ENCODE results near the gene GABRR3.
"Not testable (repeated sequence)": the region's sequence is repeated elsewhere in the genome, so short reads cannot be mapped to it uniquely, and the experiment has no call there.

GABRR3 gene

GRCh38 chr3:98012979-98013378 lies 22.1 kb downstream of the GABRR3 start:
- no peaks in the 10 kb centered on the region for H3K27me3 ChIP-seq (ENCODE audit: insufficient read depth, poor library complexity, severe bottlenecking)
- H3K4me3 ChIP-seq (replicated peaks; ENCODE audit: insufficient read depth, low read length) = no peak overlapping the region
- TF ChIP-seq POLR2AphosphoS5 (IDR thresholded peaks at IDR 0.05; ENCODE audit: low read depth) (no peak), REST (IDR thresholded peaks at IDR 0.05; ENCODE audit: insufficient replicate concordance, low read depth) (no peak), GABPA (IDR thresholded peaks at IDR 0.05; ENCODE audit: low read depth) (no peak), SPI1 (IDR thresholded peaks at IDR 0.05; ENCODE audit: borderline replicate concordance, low read depth) (no peak), CTCF (IDR thresholded peaks at IDR 0.05; ENCODE audit: insufficient read depth, low read length) (no peak)
- DNase-seq (ENCODE audit: low read depth in 1 of 2, low spot score in 1 of 2) = peak in 1 of 2 experiments; percentile 5
- H3K27ac ChIP-seq (replicated peaks) = no peak overlapping the region

DNA sequence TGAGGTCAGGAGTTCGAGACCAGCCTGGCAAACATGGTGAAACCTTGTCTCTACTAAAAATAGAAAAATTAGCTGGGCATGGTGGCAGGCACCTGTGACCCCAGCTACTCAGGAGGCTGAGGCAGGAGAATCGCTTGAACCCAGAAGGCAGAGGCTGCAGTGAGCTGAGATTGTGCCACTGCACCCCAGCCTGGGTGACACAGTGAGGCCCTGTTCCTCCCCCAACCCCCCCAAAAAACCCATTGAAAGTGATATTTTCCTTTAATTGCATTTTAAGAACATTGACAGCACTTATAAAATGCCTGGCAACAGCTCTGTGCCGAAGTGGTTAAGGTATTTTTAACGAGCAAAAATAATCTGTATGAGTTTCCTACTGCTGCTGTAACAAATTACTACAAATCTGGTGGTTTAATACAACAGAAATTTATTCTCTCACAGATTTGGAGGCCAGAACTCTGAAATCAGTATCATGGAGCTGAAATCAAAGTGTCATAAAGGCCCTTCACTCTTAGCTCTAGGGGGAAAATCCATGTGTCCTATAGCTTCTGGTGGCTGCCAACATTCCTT lies 24.1 kb downstream of the GABRR3 start:
- H3K27ac ChIP-seq (replicated peaks); H3K4me3 ChIP-seq (replicated peaks; ENCODE audit: insufficient read depth, low read length); DNase-seq (ENCODE audit: low read depth in 1 of 2, low spot score in 1 of 2); H3K27me3 ChIP-seq (ENCODE audit: insufficient read depth, poor library complexity, severe bottlenecking): not testable (repeated sequence)

DNA sequence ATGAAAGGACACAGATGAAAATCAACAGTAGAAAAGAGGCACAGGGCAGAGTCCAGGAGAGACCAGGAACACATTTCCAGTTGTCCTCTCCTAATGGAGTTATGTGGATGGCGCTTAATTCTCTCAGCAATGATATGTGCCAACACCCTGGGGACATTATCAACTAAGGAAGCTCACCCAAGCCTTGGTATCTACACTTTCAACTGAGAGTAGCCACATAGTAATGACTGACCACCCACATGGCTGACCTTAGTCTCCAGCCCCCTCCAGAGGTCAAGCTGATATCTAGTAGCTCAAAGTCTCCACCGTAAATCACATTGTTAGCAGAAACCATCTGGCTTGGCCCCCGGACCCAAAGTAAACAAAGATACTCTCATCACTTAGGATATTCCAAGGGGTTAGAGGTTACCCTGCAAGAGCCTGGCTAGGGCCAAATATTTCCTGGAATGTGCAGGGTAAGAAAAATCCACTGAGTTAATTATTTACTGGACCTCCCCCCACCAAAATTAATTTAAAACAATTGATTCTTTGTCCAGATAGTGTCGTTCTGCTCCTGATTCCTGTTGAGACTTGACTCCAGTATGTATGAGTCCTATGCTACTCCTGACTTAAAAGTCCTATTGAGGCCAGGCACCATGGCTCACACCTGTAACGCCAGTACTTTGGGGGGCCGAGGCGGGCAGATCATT lies 24.8 kb downstream of the GABRR3 start:
- no peak overlapping the region for H3K27ac ChIP-seq (replicated peaks)
- no peak for DNase-seq (ENCODE audit: low read depth in 1 of 2, low spot score in 1 of 2)
- H3K4me3 ChIP-seq (replicated peaks; ENCODE audit: insufficient read depth, low read length) = no peak overlapping the region
- TF ChIP-seq POLR2AphosphoS5 (IDR thresholded peaks at IDR 0.05; ENCODE audit: low read depth) = no peak
- TF ChIP-seq CTCF (IDR thresholded peaks at IDR 0.05; ENCODE audit: insufficient read depth, low read length) = no peak
- H3K27me3 ChIP-seq (ENCODE audit: insufficient read depth, poor library complexity, severe bottlenecking) = no peaks in the 10 kb centered on the region

- no peak for TF ChIP-seq GABPA (IDR thresholded peaks at IDR 0.05; ENCODE audit: low read depth)
- TF ChIP-seq SPI1 (IDR thresholded peaks at IDR 0.05; ENCODE audit: borderline replicate concordance, low read depth) = no peak
- no peak for TF ChIP-seq REST (IDR thresholded peaks at IDR 0.05; ENCODE audit: insufficient replicate concordance, low read depth)
- TF ChIP-seq CTCF (IDR thresholded peaks at IDR 0.05; ENCODE audit: insufficient read depth, low read length) = no peak
- no peak for TF ChIP-seq POLR2AphosphoS5 (IDR thresholded peaks at IDR 0.05; ENCODE audit: low read depth)
- no peak for DNase-seq (ENCODE audit: low read depth in 1 of 2, low spot score in 1 of 2)
- Histone ChIP-seq H3K4me3 (replicated peaks; ENCODE audit: insufficient read depth, low read length) (no peak overlapping the region), H3K27me3 (ENCODE audit: insufficient read depth, poor library complexity, severe bottlenecking) (no peaks in the 10 kb centered on the region), H3K27ac (replicated peaks) (no peak overlapping the region)
Measured at GRCh38 chr3:98008855-98009254, 26.3 kb downstream of the GABRR3 start.

Measured in HL-60 (cell line).